Upper lobe of left lung (tissue), 6 donors: Measurements from ENCODE around the gene WDR90. TPM values are rescaled to one million over a fixed set of nuclear protein-coding genes. Genes with fewer than 3 reads are reported as not detected.

Experiments
- ATAC-seq, 2 donors: fragments of 200-7000 bp; cut with Tn5 transposase; one replicate each; pipeline ENCODE4 v1.9.1; 2022; ENCODE audit warnings: mild to moderate bottlenecking in 2 of 2, moderate library complexity in 2 of 2; ENCODE audit not compliant: low FRiP score in 2 of 2
- DNase-seq, 2 donors: peaks; one replicate each; pipeline ENCODE4 v3.0.0-alpha.2; 2019 to 2020
- H3K27ac ChIP-seq, 4 donors: fragments of 200-600 bp; sonication (generic); one replicate each; pipeline ENCODE4 v1.5.1; 2016 to 2019
- H3K27me3 ChIP-seq, 4 donors: fragments of 200-600 bp; sonication (generic); one replicate each; pipeline ENCODE4 v1.5.1; 2017 to 2019
- H3K36me3 ChIP-seq, 4 donors: fragments of 200-600 bp; sonication (generic); one replicate each; pipeline ENCODE4 v1.5.1; 2016 to 2019
- H3K4me1 ChIP-seq, 4 donors: fragments of 200-600 bp; sonication (generic); one replicate each; pipeline ENCODE4 v1.5.1; 2018 to 2019
- H3K4me3 ChIP-seq, 4 donors: fragments of 200-600 bp; sonication (generic); one replicate each; pipeline ENCODE4 v1.5.1; 2017 to 2019; ENCODE audit warnings: mild to moderate bottlenecking in 2 of 4, moderate library complexity in 1 of 4
- H3K9me3 ChIP-seq, 4 donors: fragments of 200-600 bp; sonication (generic); one replicate each; pipeline ENCODE4 v1.5.1; 2018 to 2019
- CTCF ChIP-seq, 6 experiments: fragments of 450-650 bp in 4 of 6; fragments of 200-600 bp in 2 of 6; sonication (generic) in 2 of 6; IDR thresholded peaks; one replicate each; pipeline ENCODE4 v1.5.1; 2016 to 2019; ENCODE audit warnings: antibody characterized with exemption in 6 of 6
- EP300 ChIP-seq, 4 donors: sonication (generic); formaldehyde crosslinking; IDR thresholded peaks; one replicate each; pipeline ENCODE4 v1.5.1; 2017; ENCODE audit warnings: antibody characterized with exemption in 4 of 4, control low read depth in 2 of 4
- POLR2A ChIP-seq, 4 donors: fragments of 450-650 bp; IDR thresholded peaks; one replicate each; pipeline ENCODE4 v1.5.1; 2016 to 2017; ENCODE audit warnings: antibody characterized with exemption in 4 of 4, mild to moderate bottlenecking in 2 of 4
- POLR2AphosphoS5 ChIP-seq, 2 donors: sonication (generic); formaldehyde crosslinking; IDR thresholded peaks; one replicate each; pipeline ENCODE4 v1.5.1; 2017; ENCODE audit warnings: antibody characterized with exemption in 2 of 2
- WGBS, 2 donors: methylation state at CpG; one replicate each; pipeline ENCODE4 v1.1.5; 2017 to 2018; 5-methylcytosine and 5-hydroxymethylcytosine counted together
- total RNA-seq, 6 donors: library from RNA; depleted of rRNA in 4 of 6; stranded (reverse); fragments of >200 nt in 4 of 6; gene quantifications; one replicate each; pipeline versions ENCODE4 v1.1.0 to v1.2.1, GENCODE V29; 2016 to 2021
- donor health status: DM: no; HTN: no; CAD: no; lungs with moderate emphysema.
- donor health status: DM: no; HTN: yes; CAD: no; lungs with severe emphysema.

Gene WDR90
- total RNA-seq, 6 donors from 2014 or later = 18.8 to 174 (median 34.1) TPM

DNA sequence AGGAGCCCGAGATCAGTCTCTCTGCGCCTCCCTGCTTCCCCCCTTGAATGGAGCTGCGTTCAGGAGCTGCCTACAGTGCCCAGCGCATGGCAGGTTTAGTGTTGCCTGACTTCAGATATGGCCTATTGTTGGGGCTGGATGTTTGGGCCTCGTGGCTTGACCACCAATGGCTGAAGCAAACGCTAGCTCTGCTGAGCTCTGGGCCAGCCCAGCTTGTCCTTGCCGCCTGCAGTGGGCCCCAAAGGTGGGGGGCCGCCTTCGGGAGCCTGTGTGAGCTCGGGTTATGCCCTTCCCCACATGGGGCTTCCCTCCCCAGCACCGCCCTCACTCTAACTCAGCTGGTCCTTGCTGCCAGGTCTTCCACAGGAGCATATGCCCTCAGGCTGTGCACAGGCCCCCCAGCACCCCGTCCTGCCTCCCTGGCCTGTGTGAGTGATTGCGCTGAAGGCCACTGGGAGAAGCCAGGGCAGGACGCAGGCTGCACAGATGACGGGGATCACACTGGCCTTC, 11.1 kb upstream of the WDR90 start:
- ATAC-seq (no peak), DNase-seq (peak in 1 of 2 donors; percentile 74)
- H3K4me3 ChIP-seq = no peak overlapping the region
- H3K27ac ChIP-seq = peak overlapping the region in 2 of 4 donors; percentile 63 to 95
- peaks cover 0 to 11% (median 10%) of the 10 kb centered on the region in 4 donors for H3K36me3 ChIP-seq
- TF ChIP-seq POLR2AphosphoS5 (IDR thresholded peaks at IDR 0.05) (no peak), EP300 (IDR thresholded peaks at IDR 0.05) (no peak), POLR2A (IDR thresholded peaks at IDR 0.05) (no peak), CTCF (IDR thresholded peaks at IDR 0.05) (no peak)
- 79 to 100% methylated on average over 2 to 15 of the region's 15 CpGs for WGBS, 2 donors
- H3K9me3 ChIP-seq = no peaks in the 10 kb centered on the region
- H3K27me3 ChIP-seq = no peaks in the 10 kb centered on the region
- peaks cover 25 to 60% (median 37%) of the 10 kb centered on the region in 4 donors for H3K4me1 ChIP-seq

GRCh38 chr16:638836-639235, 10.3 kb upstream of the WDR90 start:
- H3K4me3 ChIP-seq = no peak overlapping the region
- H3K9me3 ChIP-seq = no peaks in the 10 kb centered on the region
- H3K4me1 ChIP-seq = peaks cover 28 to 68% (median 44%) of the 10 kb centered on the region in 4 donors
- DNase-seq (peak in 1 of 2 donors; percentile 71), ATAC-seq (no peak)
- no peaks in the 10 kb centered on the region for H3K27me3 ChIP-seq
- no peak overlapping the region for H3K27ac ChIP-seq
- WGBS, 2 donors = 87 to 89% methylated on average over 9 of the region's 9 CpGs
- TF ChIP-seq POLR2AphosphoS5 (IDR thresholded peaks at IDR 0.05) (no peak), CTCF (IDR thresholded peaks at IDR 0.05) (no peak), EP300 (IDR thresholded peaks at IDR 0.05) (no peak), POLR2A (IDR thresholded peaks at IDR 0.05) (no peak)
- peaks cover 0 to 4% (median 2%) of the 10 kb centered on the region in 4 donors for H3K36me3 ChIP-seq

DNA sequence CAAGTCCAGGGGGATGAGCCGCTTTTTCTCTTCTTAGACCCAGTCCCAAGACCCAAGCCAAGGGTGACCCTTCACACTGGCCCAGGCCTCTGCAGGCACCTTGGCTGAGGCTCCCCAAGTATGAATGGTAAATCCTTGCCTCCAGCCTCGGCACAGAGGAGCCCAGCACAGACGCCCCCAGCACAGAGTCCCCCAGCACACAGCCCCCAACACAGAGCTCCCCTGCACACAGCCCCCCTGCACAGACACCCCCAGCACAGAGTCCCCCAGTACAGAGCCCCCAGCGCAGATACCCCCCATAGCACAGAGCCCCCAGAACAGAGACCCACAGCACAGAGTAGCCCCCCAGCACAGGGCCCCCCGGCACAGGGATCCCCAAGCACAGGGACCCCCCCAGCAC, 8.6 kb upstream of the WDR90 start:
- no peak for ATAC-seq
- no peaks in the 10 kb centered on the region for H3K27me3 ChIP-seq
- H3K9me3 ChIP-seq = no peaks in the 10 kb centered on the region
- WGBS, 2 donors = 85% methylated on average over 4 of the region's 5 CpGs; no CpG with 5 or more reads in 1 of the 2 donors
- TF ChIP-seq POLR2A (IDR thresholded peaks at IDR 0.05) (no peak), POLR2AphosphoS5 (IDR thresholded peaks at IDR 0.05) (no peak), EP300 (IDR thresholded peaks at IDR 0.05) (no peak), CTCF (IDR thresholded peaks at IDR 0.05) (no peak)
- H3K4me3 ChIP-seq = peak overlapping the region in 2 of 4 donors; percentile 91 to 97
- peak overlapping the region in 3 of 4 donors; percentile 85 to 89 (median 87) for H3K27ac ChIP-seq
- H3K36me3 ChIP-seq = no peaks in the 10 kb centered on the region
- no peak for DNase-seq
- H3K4me1 ChIP-seq = peaks cover 18 to 70% (median 40%) of the 10 kb centered on the region in 4 donors

GRCh38 chr16:641326-642188, 7.6 kb upstream of the WDR90 start, which contains the start of gene MCRIP2:
MCRIP2 (plus strand) TSS chr16:641828; CDS start chr16:641992, 164 bp downstream.
- peak; percentile 92 to 97 for DNase-seq
- Histone ChIP-seq H3K4me3 (peak within 1 kb of the TSS; percentile 91 to 97 (median 94)), H3K27ac (peak within 1 kb of the TSS; percentile 85 to 89 (median 88)), H3K36me3 (no peaks in the 10 kb centered on the region), H3K9me3 (no peaks in the 10 kb centered on the region), H3K27me3 (no peaks in the 10 kb centered on the region), H3K4me1 (peaks cover 21 to 75% (median 47%) of the 10 kb centered on the region in 4 donors)
- WGBS, 2 donors = no CpG with 5 or more reads among the region's 81 CpGs
- TF ChIP-seq EP300 (IDR thresholded peaks at IDR 0.05) (no peak), POLR2AphosphoS5 (IDR thresholded peaks at IDR 0.05) (peak; percentile 57 to 67), POLR2A (IDR thresholded peaks at IDR 0.05) (peak in 3 of 4 donors; percentile 41 to 79 (median 71)), CTCF (IDR thresholded peaks at IDR 0.05) (peak in 1 of 6 experiments; percentile 6)
- ATAC-seq = peak; percentile 46 to 81
